Glomerular visceral epithelial cell (primary cell): ENCODE data around the gene KIF9.
"Not testable (repeated sequence)": the region's sequence is repeated elsewhere in the genome, so short reads cannot be mapped to it uniquely, and the experiment has no call there.

Source experiments
- DNase-seq: peaks from one replicate; pipeline ENCODE4 v3.0.0-alpha.2; 2016; ENCODE audit errors: extremely low spot score

The KIF9 gene

GRCh38 chr3:47282424-47283192, at the start of gene KIF9, which contains the start of gene KLHL18:
Gene KIF9, minus strand, starts transcription at chr3:47282799. Its CDS starts 5,425 bp downstream, at chr3:47277374.
Gene KLHL18, plus strand, starts transcription at chr3:47282944. Its CDS starts 22 bp downstream, at chr3:47282966.
- peak; percentile 94 for DNase-seq

- DNase-seq, result peak; percentile 74
These were observed 41.8 kb upstream of the KIF9 start for GRCh38 chr3:47324278-47324865.

GRCh38 chr3:47323431-47324277, 41.1 kb upstream of the KIF9 start:
- peak; percentile 18 for DNase-seq

GRCh38 chr3:47319956-47320355, 37.4 kb upstream of the KIF9 start:
- no peak for DNase-seq

GRCh38 chr3:47318916-47319315, 36.3 kb upstream of the KIF9 start:
- no peak for DNase-seq

- DNase-seq, result not testable (repeated sequence)
These were observed 33.6 kb upstream of the KIF9 start for GRCh38 chr3:47316151-47316550.

GRCh38 chr3:47315069-47315647, 32.6 kb upstream of the KIF9 start:
- no peak for DNase-seq

GRCh38 chr3:47314056-47314764, 31.6 kb upstream of the KIF9 start:
- no peak for DNase-seq

- DNase-seq, result no peak
These were observed 30.9 kb upstream of the KIF9 start for GRCh38 chr3:47313341-47314055.

- no peak for DNase-seq
These were observed 27.8 kb upstream of the KIF9 start for GRCh38 chr3:47310391-47310790.

GRCh38 chr3:47309231-47309630, 26.6 kb upstream of the KIF9 start:
- DNase-seq, result not testable (repeated sequence)

- no peak for DNase-seq
These were observed 23.4 kb upstream of the KIF9 start for GRCh38 chr3:47306022-47306421.

GRCh38 chr3:47301456-47301855, 18.9 kb upstream of the KIF9 start:
- no peak for DNase-seq

GRCh38 chr3:47299381-47300318, 17.1 kb upstream of the KIF9 start:
- no peak for DNase-seq

GRCh38 chr3:47298439-47298838, 15.8 kb upstream of the KIF9 start:
- no peak for DNase-seq

GRCh38 chr3:47296562-47297302, 14.1 kb upstream of the KIF9 start:
- DNase-seq, result no peak

GRCh38 chr3:47295976-47296375, 13.4 kb upstream of the KIF9 start:
- no peak for DNase-seq

- DNase-seq, result no peak
These were observed 12.7 kb upstream of the KIF9 start for GRCh38 chr3:47295322-47295721.

- no peak for DNase-seq
These were observed 11.8 kb upstream of the KIF9 start for GRCh38 chr3:47294392-47294791.
